ENCODE data around the gene USF1.

USF1 gene, protein sequence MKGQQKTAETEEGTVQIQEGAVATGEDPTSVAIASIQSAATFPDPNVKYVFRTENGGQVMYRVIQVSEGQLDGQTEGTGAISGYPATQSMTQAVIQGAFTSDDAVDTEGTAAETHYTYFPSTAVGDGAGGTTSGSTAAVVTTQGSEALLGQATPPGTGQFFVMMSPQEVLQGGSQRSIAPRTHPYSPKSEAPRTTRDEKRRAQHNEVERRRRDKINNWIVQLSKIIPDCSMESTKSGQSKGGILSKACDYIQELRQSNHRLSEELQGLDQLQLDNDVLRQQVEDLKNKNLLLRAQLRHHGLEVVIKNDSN

DNA sequence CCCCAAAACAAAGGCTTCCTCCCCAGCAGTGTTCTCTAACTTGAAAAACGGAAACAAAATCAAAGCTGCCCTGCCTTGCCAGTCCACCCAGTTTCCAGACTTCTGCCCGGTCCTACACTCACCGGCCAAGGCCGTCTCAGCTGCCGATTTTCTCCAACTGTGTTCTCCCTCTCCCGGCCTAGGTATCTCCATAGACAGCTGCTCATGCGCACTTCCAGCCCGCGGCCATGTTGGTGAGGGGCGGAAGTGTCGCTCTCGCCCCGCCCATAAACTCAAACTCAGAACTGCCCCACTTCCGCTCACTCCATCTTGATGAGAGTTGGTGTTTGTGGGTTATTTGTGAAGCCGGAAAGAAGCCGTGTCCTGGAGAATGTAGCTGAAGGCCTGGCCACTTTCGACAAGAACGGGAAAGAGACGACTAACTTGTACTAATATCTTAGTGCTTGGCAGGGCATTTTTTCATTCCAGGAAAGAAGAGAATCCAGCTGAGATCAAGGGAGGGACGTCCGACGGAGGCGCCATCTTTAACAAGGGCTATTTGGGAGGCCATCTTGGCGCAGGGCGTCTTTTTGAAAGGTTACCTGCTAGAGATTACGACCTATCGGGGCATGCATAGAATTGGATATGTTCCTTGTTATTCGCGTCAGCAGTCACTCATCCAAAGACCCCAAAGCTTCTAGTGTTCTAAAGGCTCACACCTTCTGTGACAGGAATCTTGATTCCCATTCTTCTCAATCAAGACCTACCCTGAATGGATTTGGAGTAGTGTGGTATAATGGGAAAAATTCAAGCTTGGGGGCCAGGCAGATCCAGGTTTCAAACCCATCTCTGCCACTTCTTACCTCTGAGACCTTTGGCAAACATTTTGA, at the start of gene USF1:
Gene USF1, minus strand, starts transcription at position 242 of the 869 bp plus-strand sequence. CDS start 2,702 bp downstream, outside the sequence.
- Histone ChIP-seq H3K79me2 (ENCODE audit: control insufficient read depth, insufficient read depth, low read length, unreplicated experiment) (peaks cover 19% of the 10 kb centered on the region), H3K4me3 (ENCODE audit: low read depth, low read length) (peak within 1 kb of the TSS; percentile 90), H2AFZ (ENCODE audit: low read length, unreplicated experiment) (peak within 1 kb of the TSS; percentile 59), H3K27ac (ENCODE audit: low read depth, low read length) (peak within 1 kb of the TSS; percentile 90), H3K27me3 (ENCODE audit: insufficient read depth, low read length) (no peaks in the 10 kb centered on the region), H3K4me1 (ENCODE audit: control insufficient read depth, insufficient read depth, low read length, unreplicated experiment) (peaks cover 10% of the 10 kb centered on the region), H3K36me3 (ENCODE audit: insufficient read depth, low read length) (no peaks in the 10 kb centered on the region; the same call in 1 of the 2 replicates)

DNA sequence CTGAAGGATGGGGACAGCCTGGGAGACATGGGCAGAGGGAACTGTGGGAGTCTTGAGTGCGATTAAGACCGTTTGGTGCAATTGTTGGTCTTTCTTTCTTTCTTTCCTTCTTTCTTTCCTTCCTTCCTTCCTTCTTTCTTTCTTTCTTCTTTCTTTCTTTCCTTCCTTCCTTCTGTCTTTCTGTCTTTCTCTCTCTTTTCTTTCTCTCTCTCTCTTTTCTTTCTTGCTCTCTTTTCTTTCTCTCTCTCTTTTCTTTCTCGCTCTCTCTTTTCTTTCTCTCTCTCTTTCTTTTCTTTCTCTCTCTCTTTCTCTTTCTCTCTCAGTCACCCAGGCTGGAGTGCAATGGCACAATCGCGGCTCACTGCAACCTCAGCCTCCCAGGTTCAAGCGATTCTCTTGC, 49.5 kb upstream of the USF1 start:
- no peaks in the 10 kb centered on the region for H3K27me3 ChIP-seq (ENCODE audit: insufficient read depth, low read length)
- H3K4me1 ChIP-seq (ENCODE audit: control insufficient read depth, insufficient read depth, low read length, unreplicated experiment) = peaks cover 17% of the 10 kb centered on the region
- H3K27ac ChIP-seq (ENCODE audit: low read depth, low read length) = no peak overlapping the region
- no peaks in the 10 kb centered on the region for H3K36me3 ChIP-seq (ENCODE audit: insufficient read depth, low read length)
- no peak overlapping the region for H2AFZ ChIP-seq (ENCODE audit: low read length, unreplicated experiment)
- no peak overlapping the region for H3K4me3 ChIP-seq (ENCODE audit: low read depth, low read length)
- H3K79me2 ChIP-seq (ENCODE audit: control insufficient read depth, insufficient read depth, low read length, unreplicated experiment) = no peaks in the 10 kb centered on the region

DNA sequence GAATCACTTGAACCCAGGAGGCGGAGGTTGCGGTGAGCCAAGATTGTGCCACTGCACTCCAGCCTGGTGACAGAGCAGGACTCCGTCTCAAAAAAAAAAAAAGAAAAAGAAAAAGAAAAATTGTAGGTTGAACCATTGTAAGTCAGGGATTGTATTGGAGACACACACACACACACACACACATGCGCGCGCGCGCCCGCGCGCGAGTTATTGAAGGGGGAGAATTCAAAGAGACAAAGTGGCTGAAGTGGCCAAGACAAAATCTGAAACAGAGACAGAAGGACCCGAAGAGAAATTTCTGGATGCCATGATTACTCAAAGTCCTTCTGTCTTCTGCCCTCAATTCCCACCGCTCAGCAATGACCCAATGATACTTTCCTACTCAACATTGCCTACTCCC, 48.7 kb upstream of the USF1 start:
- H3K27ac ChIP-seq (ENCODE audit: low read depth, low read length) = no peak overlapping the region
- H3K4me1 ChIP-seq (ENCODE audit: control insufficient read depth, insufficient read depth, low read length, unreplicated experiment) = peaks cover 17% of the 10 kb centered on the region

DNA sequence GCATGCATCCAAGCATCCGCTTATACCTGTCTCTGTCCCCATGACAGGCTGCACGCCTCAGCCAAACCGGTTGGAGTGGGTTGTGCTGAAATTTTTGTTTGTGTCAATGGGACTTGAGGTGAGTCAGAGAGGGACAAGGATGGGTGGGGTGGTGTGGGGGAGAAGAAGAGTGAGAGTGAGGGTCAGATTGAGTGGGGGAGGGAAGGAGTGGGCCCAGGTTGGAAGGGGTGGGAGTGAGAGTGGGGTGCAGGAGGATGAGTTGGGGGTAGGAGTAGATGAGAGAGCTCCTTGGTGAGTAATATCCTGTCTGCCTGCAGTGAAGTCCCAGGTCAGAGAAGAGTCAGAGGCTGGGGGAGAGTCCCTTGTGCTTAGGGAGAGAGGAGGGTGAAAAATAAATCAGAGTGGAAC, 46.8 kb upstream of the USF1 start:
- no peak overlapping the region for H3K27ac ChIP-seq (ENCODE audit: low read depth, low read length)
- H2AFZ ChIP-seq (ENCODE audit: low read length, unreplicated experiment) = no peak overlapping the region
- no peak overlapping the region for H3K4me3 ChIP-seq (ENCODE audit: low read depth, low read length)
- no peaks in the 10 kb centered on the region for H3K79me2 ChIP-seq (ENCODE audit: control insufficient read depth, insufficient read depth, low read length, unreplicated experiment)
- peaks cover 25% of the 10 kb centered on the region for H3K4me1 ChIP-seq (ENCODE audit: control insufficient read depth, insufficient read depth, low read length, unreplicated experiment)
- H3K27me3 ChIP-seq (ENCODE audit: insufficient read depth, low read length) = no peaks in the 10 kb centered on the region
- no peaks in the 10 kb centered on the region for H3K36me3 ChIP-seq (ENCODE audit: insufficient read depth, low read length)

More for the DNA sequence above, 48.7 kb upstream of the USF1 start:
- Histone ChIP-seq H3K36me3 (ENCODE audit: insufficient read depth, low read length) (no peaks in the 10 kb centered on the region), H3K27me3 (ENCODE audit: insufficient read depth, low read length) (no peaks in the 10 kb centered on the region), H2AFZ (ENCODE audit: low read length, unreplicated experiment) (no peak overlapping the region), H3K4me3 (ENCODE audit: low read depth, low read length) (no peak overlapping the region), H3K79me2 (ENCODE audit: control insufficient read depth, insufficient read depth, low read length, unreplicated experiment) (no peaks in the 10 kb centered on the region)

DNA sequence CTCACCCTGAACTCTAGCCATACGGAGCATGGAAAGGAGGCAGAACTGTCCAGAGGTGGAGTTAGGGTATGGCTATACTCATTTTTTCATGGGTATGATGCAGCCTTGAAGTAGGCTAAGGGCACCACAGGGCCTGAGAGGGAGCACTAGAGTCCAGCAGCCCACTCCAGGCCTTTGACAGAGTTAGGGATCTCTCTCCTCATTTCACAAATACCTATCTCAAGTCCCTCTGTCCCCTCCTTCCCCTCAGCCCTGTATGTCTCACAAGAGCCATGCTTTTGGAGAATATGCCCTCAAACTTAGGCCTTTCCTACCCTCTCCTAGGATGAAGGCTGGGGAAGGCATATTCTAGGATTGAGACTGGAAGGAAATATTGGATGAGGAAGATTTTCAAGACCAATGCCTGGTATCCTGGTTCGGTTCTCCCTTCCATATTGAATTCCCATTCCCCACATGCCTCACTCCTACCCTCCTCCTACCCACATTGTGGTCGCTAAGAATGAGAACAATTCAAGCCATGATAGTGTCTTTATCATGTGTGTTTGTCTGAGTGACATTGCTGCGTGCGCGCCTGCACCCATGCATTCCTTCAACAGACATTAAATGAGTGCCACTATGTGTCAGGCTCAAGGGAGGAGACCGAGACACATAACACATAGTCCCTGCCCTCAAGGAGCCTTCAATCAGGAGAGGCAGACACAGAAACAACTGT, 46.2 kb upstream of the USF1 start:
- H3K27me3 ChIP-seq (ENCODE audit: insufficient read depth, low read length) = no peaks in the 10 kb centered on the region
- no peak overlapping the region for H2AFZ ChIP-seq (ENCODE audit: low read length, unreplicated experiment)
- no peaks in the 10 kb centered on the region for H3K36me3 ChIP-seq (ENCODE audit: insufficient read depth, low read length)
- no peak overlapping the region for H3K4me3 ChIP-seq (ENCODE audit: low read depth, low read length)
- H3K79me2 ChIP-seq (ENCODE audit: control insufficient read depth, insufficient read depth, low read length, unreplicated experiment) = no peaks in the 10 kb centered on the region
- H3K27ac ChIP-seq (ENCODE audit: low read depth, low read length) = no peak overlapping the region
- H3K4me1 ChIP-seq (ENCODE audit: control insufficient read depth, insufficient read depth, low read length, unreplicated experiment) = peaks cover 25% of the 10 kb centered on the region

DNA sequence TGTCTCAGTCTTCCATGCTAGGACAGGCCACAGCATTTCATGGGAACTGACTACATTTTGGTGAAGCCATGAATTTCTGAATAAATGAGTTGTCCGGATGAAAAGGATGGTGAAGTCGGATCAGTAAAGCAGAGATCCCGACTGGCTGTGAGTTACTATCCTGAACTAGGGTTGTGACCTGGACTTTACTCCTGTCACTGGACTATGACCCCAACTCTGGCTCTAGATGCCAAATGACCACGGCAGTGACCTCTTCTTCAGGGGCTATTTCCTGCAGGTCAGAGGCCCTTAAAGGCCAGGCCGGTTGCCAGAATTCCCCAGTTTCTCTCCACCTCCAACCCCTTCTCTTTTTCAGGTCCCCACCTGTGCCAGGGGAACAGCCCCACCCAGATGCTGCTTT, 45.3 kb upstream of the USF1 start:
- Histone ChIP-seq H3K27me3 (ENCODE audit: insufficient read depth, low read length) (no peaks in the 10 kb centered on the region), H3K4me1 (ENCODE audit: control insufficient read depth, insufficient read depth, low read length, unreplicated experiment) (peaks cover 22% of the 10 kb centered on the region), H3K27ac (ENCODE audit: low read depth, low read length) (no peak overlapping the region), H3K79me2 (ENCODE audit: control insufficient read depth, insufficient read depth, low read length, unreplicated experiment) (no peaks in the 10 kb centered on the region), H2AFZ (ENCODE audit: low read length, unreplicated experiment) (no peak overlapping the region), H3K36me3 (ENCODE audit: insufficient read depth, low read length) (no peaks in the 10 kb centered on the region), H3K4me3 (ENCODE audit: low read depth, low read length) (no peak overlapping the region)

DNA sequence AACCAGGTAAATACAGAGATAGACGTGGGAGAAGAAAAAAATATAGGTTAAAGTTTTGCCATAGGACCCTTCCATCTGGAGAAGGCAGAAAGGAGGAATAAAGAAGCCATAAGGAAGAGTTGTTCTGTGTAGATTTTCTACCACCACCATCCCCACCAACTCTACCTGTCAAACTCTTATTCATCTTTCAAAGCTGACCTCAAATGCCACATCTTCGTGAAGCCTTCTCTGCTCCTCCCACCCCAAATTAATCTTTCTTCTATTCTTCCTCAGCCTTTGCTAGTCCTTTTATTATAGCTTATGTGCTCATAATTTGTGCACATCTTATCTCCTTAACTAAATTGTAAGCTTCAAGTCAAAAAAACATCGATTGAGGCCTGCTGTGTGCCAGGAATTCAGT, 44.8 kb upstream of the USF1 start:
- Histone ChIP-seq H3K27ac (ENCODE audit: low read depth, low read length) (no peak overlapping the region), H2AFZ (ENCODE audit: low read length, unreplicated experiment) (no peak overlapping the region), H3K4me1 (ENCODE audit: control insufficient read depth, insufficient read depth, low read length, unreplicated experiment) (peaks cover 22% of the 10 kb centered on the region), H3K36me3 (ENCODE audit: insufficient read depth, low read length) (no peaks in the 10 kb centered on the region), H3K4me3 (ENCODE audit: low read depth, low read length) (no peak overlapping the region), H3K79me2 (ENCODE audit: control insufficient read depth, insufficient read depth, low read length, unreplicated experiment) (no peaks in the 10 kb centered on the region), H3K27me3 (ENCODE audit: insufficient read depth, low read length) (no peaks in the 10 kb centered on the region)

DNA sequence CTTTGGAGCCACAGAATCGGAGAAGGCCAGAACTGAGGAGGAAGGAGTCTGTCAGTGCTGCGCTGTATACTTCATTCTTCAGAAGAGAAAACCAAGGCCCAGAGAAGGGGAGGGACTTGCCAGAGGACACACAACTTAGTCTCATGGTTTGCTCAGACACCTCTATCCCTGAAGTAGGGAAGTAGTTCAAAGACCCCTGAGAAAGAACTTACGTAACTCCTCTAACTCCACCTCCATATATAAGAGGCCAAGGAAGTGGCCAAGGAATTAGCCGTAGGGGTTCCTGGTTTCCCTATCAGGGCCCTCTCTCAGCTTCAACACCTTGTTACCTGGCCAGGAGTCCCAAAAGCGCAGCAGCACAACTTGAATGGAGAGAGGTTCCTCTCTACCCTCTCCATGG, 44.2 kb upstream of the USF1 start:
- peaks cover 27% of the 10 kb centered on the region for H3K4me1 ChIP-seq (ENCODE audit: control insufficient read depth, insufficient read depth, low read length, unreplicated experiment)
- no peaks in the 10 kb centered on the region for H3K36me3 ChIP-seq (ENCODE audit: insufficient read depth, low read length)
- no peaks in the 10 kb centered on the region for H3K27me3 ChIP-seq (ENCODE audit: insufficient read depth, low read length)
- no peak overlapping the region for H2AFZ ChIP-seq (ENCODE audit: low read length, unreplicated experiment)
- H3K4me3 ChIP-seq (ENCODE audit: low read depth, low read length) = no peak overlapping the region
- no peaks in the 10 kb centered on the region for H3K79me2 ChIP-seq (ENCODE audit: control insufficient read depth, insufficient read depth, low read length, unreplicated experiment)
- no peak overlapping the region for H3K27ac ChIP-seq (ENCODE audit: low read depth, low read length)

DNA sequence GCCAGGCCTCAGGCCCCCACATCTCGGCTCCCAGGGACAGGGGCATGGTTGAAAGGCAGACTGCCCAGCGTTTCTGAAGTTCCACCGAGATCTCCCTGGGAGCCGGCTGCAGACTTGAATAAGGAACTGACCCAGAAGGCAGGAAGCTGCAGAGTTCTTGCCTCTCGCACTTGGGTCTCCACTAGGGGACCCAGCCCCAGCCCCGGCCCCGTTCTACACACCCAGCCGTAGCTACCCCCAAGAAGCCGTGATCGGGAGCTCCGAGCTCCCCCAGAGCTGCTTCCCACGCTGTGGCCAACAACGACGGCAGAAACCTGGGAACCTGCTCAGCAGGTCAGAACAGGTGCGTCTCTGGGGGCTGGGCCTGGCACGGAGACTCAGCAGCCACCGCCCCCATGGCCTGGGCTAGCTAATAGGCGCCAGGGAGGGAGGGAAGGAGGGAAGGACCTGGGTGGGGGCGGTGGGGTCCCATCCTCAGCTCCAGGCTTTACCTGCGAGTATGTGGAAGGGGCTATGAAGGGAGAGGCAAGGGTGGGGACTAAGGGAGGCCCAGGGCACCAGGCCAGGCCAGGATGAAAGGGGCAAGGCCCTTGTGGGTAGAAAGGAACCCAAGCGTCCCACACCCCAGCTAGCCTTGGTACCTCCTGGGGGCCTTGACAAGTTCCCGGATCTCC, 43.6 kb upstream of the USF1 start, which contains the start of gene NECTIN4:
Gene NECTIN4, minus strand, starts transcription at position 308 of the 674 bp plus-strand sequence. Its CDS starts 262 bp downstream, at position 46.
- no peak within 1 kb of the TSS for H3K4me3 ChIP-seq (ENCODE audit: low read depth, low read length)

DNA sequence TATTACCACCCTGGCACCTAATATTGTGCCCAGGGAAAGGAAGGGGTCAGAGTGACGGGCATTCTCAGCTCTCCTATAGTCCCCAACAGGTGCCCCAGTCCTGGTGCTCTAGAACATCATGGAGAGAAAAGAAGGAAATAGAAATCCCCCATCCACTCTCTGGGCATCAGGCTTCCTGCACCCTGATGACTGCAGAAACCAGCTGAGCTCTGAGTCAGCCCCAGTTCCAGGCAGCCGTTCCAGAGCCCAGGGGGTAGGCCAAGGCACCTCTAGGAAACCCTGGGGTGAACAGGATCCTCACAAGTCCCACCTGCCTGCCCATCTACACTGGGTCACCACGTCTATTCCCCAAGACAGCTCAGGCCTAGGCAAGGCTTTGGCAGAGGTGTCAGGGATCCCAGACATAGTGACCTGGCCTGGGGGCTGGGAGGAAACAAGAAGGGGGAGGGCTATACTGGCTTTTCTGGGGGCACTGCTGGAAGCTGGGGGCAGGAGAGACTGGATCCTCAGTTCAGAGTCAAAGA, 42.9 kb upstream of the USF1 start:
- no peak overlapping the region for H2AFZ ChIP-seq (ENCODE audit: low read length, unreplicated experiment)
- no peaks in the 10 kb centered on the region for H3K36me3 ChIP-seq (ENCODE audit: insufficient read depth, low read length)
- H3K27me3 ChIP-seq (ENCODE audit: insufficient read depth, low read length) = no peaks in the 10 kb centered on the region
- no peak overlapping the region for H3K4me3 ChIP-seq (ENCODE audit: low read depth, low read length)
- peaks cover 39% of the 10 kb centered on the region for H3K4me1 ChIP-seq (ENCODE audit: control insufficient read depth, insufficient read depth, low read length, unreplicated experiment)
- H3K27ac ChIP-seq (ENCODE audit: low read depth, low read length) = no peak overlapping the region
- no peaks in the 10 kb centered on the region for H3K79me2 ChIP-seq (ENCODE audit: control insufficient read depth, insufficient read depth, low read length, unreplicated experiment)

More for the DNA sequence above, 43.6 kb upstream of the USF1 start, which contains the start of gene NECTIN4:
- peaks cover 31% of the 10 kb centered on the region for H3K4me1 ChIP-seq (ENCODE audit: control insufficient read depth, insufficient read depth, low read length, unreplicated experiment)
- H3K36me3 ChIP-seq (ENCODE audit: insufficient read depth, low read length) = no peaks in the 10 kb centered on the region
- no peak within 1 kb of the TSS for H2AFZ ChIP-seq (ENCODE audit: low read length, unreplicated experiment)
- H3K27me3 ChIP-seq (ENCODE audit: insufficient read depth, low read length) = no peaks in the 10 kb centered on the region
- no peak within 1 kb of the TSS for H3K27ac ChIP-seq (ENCODE audit: low read depth, low read length)
- H3K79me2 ChIP-seq (ENCODE audit: control insufficient read depth, insufficient read depth, low read length, unreplicated experiment) = no peaks in the 10 kb centered on the region

Measured in ACC112 (cell line).